ENCODE results near the gene RECQL5. TPM values are rescaled to one million over a fixed set of nuclear protein-coding genes. Genes with fewer than 3 reads are reported as not detected.

The RECQL5 gene
- total RNA-seq, 1 experiment from 2014 or later = 40.0 TPM

DNA sequence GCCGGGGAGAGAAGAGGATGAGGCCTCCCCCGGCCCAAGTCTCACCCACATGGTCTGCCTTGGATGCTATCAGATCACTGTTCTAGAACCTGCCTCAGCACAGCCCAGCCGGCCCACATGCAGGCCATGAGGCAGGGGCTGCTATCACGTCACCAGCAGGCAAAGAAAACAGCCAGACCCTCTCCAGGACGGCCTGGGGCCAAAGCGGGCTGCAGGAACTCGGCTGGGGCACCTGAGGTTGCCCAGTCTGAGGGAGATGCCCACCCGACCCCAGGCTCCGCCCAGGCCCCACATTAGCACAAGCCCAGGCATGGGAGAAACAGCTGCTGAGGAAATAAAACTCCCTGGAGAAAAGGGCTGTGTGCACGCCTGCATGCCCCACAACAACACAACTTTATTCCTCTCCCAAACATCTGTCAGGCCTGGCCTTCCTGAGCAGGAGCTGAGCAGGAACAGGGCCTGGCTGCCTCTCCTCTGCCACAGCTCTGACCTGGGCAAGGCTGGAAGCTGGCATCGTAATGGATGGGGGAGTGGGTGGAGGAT lies 40.4 kb downstream of the RECQL5 start:
- no peaks in the 10 kb centered on the region for H3K79me1 ChIP-seq (ENCODE audit: insufficient read depth, low read depth, low read length, poor library complexity, severe bottlenecking)
- DNase-seq = no peak
- H3K23me2 ChIP-seq (ENCODE audit: insufficient read length, low read depth, low read length, poor library complexity, severe bottlenecking) = no peaks in the 10 kb centered on the region
- no peak overlapping the region for H3K4ac ChIP-seq (ENCODE audit: low read depth, low read length)
- no peak overlapping the region for H3K14ac ChIP-seq (ENCODE audit: insufficient read depth, low read length)
- H2BK12ac ChIP-seq (ENCODE audit: insufficient read length, low read depth, low read length) = no peak overlapping the region
- H3K79me2 ChIP-seq (ENCODE audit: insufficient read depth, low read length) = no peaks in the 10 kb centered on the region
- no peak overlapping the region for H4K8ac ChIP-seq (replicated peaks; ENCODE audit: insufficient read length, low read depth, low read length)
- TF ChIP-seq, protein P1, sequence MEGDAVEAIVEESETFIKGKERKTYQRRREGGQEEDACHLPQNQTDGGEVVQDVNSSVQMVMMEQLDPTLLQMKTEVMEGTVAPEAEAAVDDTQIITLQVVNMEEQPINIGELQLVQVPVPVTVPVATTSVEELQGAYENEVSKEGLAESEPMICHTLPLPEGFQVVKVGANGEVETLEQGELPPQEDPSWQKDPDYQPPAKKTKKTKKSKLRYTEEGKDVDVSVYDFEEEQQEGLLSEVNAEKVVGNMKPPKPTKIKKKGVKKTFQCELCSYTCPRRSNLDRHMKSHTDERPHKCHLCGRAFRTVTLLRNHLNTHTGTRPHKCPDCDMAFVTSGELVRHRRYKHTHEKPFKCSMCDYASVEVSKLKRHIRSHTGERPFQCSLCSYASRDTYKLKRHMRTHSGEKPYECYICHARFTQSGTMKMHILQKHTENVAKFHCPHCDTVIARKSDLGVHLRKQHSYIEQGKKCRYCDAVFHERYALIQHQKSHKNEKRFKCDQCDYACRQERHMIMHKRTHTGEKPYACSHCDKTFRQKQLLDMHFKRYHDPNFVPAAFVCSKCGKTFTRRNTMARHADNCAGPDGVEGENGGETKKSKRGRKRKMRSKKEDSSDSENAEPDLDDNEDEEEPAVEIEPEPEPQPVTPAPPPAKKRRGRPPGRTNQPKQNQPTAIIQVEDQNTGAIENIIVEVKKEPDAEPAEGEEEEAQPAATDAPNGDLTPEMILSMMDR (conservative IDR thresholded peaks at IDR 0.05) = no peak
- no peaks in the 10 kb centered on the region; the same call in 1 of the 2 replicates for H3K27me3 ChIP-seq (ENCODE audit: insufficient read depth, low read length)
- H2AFZ ChIP-seq (ENCODE audit: low read length) = no peak overlapping the region
- no peak overlapping the region for H2BK120ac ChIP-seq (ENCODE audit: low read depth, low read length, poor library complexity, severe bottlenecking)
- no peaks in the 10 kb centered on the region for H3K4me1 ChIP-seq (ENCODE audit: insufficient read depth, low read length)
- Mint-ChIP-seq H3K4me3 (no peak overlapping the region), H3K36me3 (ENCODE audit: insufficient read depth in 1 of 3, low read depth in 3 of 3) (peaks cover 0 to 15% (median 2%) of the 10 kb centered on the region in 3 experiments; a peak in 4 of 7 replicates), H3K27me3 (ENCODE audit: low read depth) (peaks cover 8% of the 10 kb centered on the region), H3K27ac (no peak overlapping the region), H3K9me3 (no peaks in the 10 kb centered on the region), H3K4me1 (no peaks in the 10 kb centered on the region)
- H2BK15ac ChIP-seq (ENCODE audit: low read depth, low read length) = no peak overlapping the region
- H4K20me1 ChIP-seq (ENCODE audit: control insufficient read depth, insufficient read depth, insufficient read length) = no peaks in the 10 kb centered on the region
- no peak overlapping the region for H3K23ac ChIP-seq (ENCODE audit: insufficient read length, low read depth, low read length)
- no peak overlapping the region for H4K5ac ChIP-seq (ENCODE audit: insufficient read length, low read depth, low read length)
- H2BK20ac ChIP-seq (ENCODE audit: low read depth, low read length, poor library complexity, severe bottlenecking) = no peak overlapping the region
- no CpG with 5 or more reads among the region's 11 CpGs for WGBS (ENCODE audit: extremely low coverage, insufficient read length, low lambda C conversion rate)
- H3K9me3 ChIP-seq (ENCODE audit: control insufficient read depth, low read depth, low read length) = no peaks in the 10 kb centered on the region
- no peak overlapping the region for H3K27ac ChIP-seq (ENCODE audit: insufficient read length, low read depth, low read length)
- no peak overlapping the region for H3K4me2 ChIP-seq (ENCODE audit: insufficient read depth, insufficient read length, low read length)
- H3K18ac ChIP-seq (ENCODE audit: insufficient read length, low read depth, low read length) = no peak overlapping the region
- H3K56ac ChIP-seq (ENCODE audit: insufficient read length, low read depth, low read length) = no peak overlapping the region
- no peak overlapping the region for H2AK5ac ChIP-seq (ENCODE audit: insufficient read length, low read length)
- no peak overlapping the region for H2BK5ac ChIP-seq (ENCODE audit: insufficient read length, low read length)
- H3K9ac ChIP-seq (ENCODE audit: extremely low read depth, insufficient read length, low read length) = no peak overlapping the region
- H4K91ac ChIP-seq (ENCODE audit: insufficient read length, low read depth, low read length) = no peak overlapping the region
- H3T11ph ChIP-seq (ENCODE audit: low read length) = no peak overlapping the region

Measured in H9 (cell line).